ENCODE measurements around the gene WRAP73.
"Not testable (repeated sequence)": the region's sequence is repeated elsewhere in the genome, so short reads cannot be mapped to it uniquely, and the experiment has no call there.

Gene WRAP73

GRCh38 chr1:3627515-3628253 lies 22.2 kb downstream of the WRAP73 start:
- no peak overlapping the region for H3K4me3 ChIP-seq (ENCODE audit: low read depth, low read length)
- no peak for TF ChIP-seq CTCF (IDR thresholded peaks at IDR 0.05; ENCODE audit: low read depth, low read length)

- peak overlapping the region; percentile 71 for H3K4me3 ChIP-seq (ENCODE audit: low read depth, low read length)
- no peak for TF ChIP-seq CTCF (IDR thresholded peaks at IDR 0.05; ENCODE audit: low read depth, low read length)
Observed at GRCh38 chr1:3626025-3626424, 23.9 kb downstream of the WRAP73 start.

GRCh38 chr1:3625151-3625907 lies 24.6 kb downstream of the WRAP73 start:
- TF ChIP-seq CTCF (IDR thresholded peaks at IDR 0.05; ENCODE audit: low read depth, low read length): no peak
- H3K4me3 ChIP-seq (ENCODE audit: low read depth, low read length): peak overlapping the region; percentile 71

GRCh38 chr1:3624200-3625136 lies 25.4 kb downstream of the WRAP73 start, which contains the start of gene TPRG1L:
Gene TPRG1L, plus strand, starts transcription at chr1:3625015. Its CDS starts 58 bp downstream, at chr1:3625073.
- no peak for TF ChIP-seq CTCF (IDR thresholded peaks at IDR 0.05; ENCODE audit: low read depth, low read length)
- H3K4me3 ChIP-seq (ENCODE audit: low read depth, low read length): peak within 1 kb of the TSS; percentile 89

- TF ChIP-seq CTCF (IDR thresholded peaks at IDR 0.05; ENCODE audit: low read depth, low read length): no peak
- H3K4me3 ChIP-seq (ENCODE audit: low read depth, low read length): peak overlapping the region; percentile 89
Observed at GRCh38 chr1:3623441-3624199, 26.3 kb downstream of the WRAP73 start.

- not testable (repeated sequence) for H3K4me3 ChIP-seq (ENCODE audit: low read depth, low read length)
Observed at GRCh38 chr1:3622102-3622501, 27.8 kb downstream of the WRAP73 start.

Data from WI38 (cell line).